ENCODE data around the gene SEPTIN11.

The SEPTIN11 gene

DNA sequence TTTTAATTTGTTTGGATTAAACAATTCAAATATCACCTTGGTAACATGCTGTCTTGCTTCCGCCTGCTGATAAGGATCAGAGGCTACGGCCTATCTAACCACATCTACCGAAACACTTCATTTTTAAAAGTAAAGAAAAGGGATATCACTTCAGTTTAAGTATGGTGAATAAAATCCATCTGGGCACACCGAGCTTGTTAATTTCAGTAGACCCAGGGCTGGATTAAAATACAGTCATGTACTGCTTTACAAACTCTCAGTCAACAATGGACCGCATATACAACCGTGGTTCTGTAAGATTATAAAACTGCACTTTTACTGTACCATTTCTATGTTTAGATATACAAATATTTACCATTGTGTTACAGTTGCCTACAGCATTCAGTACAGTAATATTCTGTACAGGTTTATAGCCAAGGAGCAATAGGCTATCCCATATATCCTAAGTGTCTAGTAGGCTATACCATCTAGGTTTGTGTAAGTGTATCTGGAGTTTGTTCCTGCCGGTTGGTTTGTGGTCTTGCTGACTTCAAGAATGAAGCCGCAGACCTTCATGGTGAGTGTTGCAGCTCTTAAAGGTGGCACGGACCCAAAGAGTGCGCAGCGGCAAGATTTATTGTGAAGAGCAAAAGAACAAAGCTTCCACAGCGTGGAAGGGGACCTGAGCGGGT is 40.0 kb downstream of the SEPTIN11 start:
- H3K4me3 ChIP-seq (ENCODE audit: low read depth, low read length): no peak overlapping the region
- H3K27me3 ChIP-seq (replicated peaks): no peaks in the 10 kb centered on the region
- no peak for DNase-seq
- H3K27ac ChIP-seq: peak overlapping the region; percentile 14
- H3K36me3 ChIP-seq (replicated peaks): no peaks in the 10 kb centered on the region
- TF ChIP-seq, protein P1, sequence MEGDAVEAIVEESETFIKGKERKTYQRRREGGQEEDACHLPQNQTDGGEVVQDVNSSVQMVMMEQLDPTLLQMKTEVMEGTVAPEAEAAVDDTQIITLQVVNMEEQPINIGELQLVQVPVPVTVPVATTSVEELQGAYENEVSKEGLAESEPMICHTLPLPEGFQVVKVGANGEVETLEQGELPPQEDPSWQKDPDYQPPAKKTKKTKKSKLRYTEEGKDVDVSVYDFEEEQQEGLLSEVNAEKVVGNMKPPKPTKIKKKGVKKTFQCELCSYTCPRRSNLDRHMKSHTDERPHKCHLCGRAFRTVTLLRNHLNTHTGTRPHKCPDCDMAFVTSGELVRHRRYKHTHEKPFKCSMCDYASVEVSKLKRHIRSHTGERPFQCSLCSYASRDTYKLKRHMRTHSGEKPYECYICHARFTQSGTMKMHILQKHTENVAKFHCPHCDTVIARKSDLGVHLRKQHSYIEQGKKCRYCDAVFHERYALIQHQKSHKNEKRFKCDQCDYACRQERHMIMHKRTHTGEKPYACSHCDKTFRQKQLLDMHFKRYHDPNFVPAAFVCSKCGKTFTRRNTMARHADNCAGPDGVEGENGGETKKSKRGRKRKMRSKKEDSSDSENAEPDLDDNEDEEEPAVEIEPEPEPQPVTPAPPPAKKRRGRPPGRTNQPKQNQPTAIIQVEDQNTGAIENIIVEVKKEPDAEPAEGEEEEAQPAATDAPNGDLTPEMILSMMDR (IDR thresholded peaks at IDR 0.05; ENCODE audit: low read depth, low read length, missing control alignments): no peak
- in situ Hi-C loops (cut with HindIII; ENCODE audit: low pct_ligation_motif_present, low sequenced_read_pairs): no loop called here

DNA sequence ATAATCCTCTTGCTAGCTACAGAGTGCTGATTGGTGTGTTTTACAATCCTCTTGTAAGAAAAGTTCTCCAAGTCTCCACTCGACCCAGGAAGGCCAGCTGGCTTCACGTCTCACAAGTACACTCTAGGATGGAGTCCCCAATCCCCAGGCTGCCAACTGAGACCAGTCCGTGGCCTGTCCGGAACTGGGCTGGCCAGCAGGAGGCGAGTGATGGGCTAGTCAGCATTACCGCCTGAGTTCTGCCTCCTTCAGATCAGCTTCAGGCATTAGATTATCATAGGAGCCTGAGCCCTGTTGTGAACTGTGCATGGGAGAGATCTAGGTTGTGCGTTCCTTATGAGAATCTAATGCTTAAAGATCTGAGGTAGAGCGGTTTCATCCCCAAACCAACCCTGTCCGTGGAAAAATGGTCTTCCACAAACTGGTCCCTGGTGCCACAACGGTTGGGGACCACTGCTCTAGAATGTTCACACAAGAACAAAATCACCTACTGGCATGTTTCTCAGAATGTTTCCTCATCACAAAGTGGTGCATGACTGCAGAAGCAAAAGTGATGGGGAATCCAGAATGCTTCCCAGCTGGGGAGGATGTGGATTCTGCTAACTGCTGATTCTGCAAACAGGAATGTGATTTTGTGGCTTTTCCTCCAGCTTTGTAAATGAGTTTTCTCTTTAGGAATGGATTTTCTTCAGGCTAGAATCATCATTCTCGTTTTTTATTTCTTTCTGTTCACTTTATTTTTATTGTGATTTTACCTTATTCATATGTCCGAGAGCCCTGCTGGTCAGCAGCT is 40.9 kb downstream of the SEPTIN11 start:
- H3K27me3 ChIP-seq (replicated peaks): no peaks in the 10 kb centered on the region
- TF ChIP-seq, protein P1 (IDR thresholded peaks at IDR 0.05; ENCODE audit: low read depth, low read length, missing control alignments): peak; percentile 32
- peak overlapping the region; percentile 82 for H3K27ac ChIP-seq

DNA sequence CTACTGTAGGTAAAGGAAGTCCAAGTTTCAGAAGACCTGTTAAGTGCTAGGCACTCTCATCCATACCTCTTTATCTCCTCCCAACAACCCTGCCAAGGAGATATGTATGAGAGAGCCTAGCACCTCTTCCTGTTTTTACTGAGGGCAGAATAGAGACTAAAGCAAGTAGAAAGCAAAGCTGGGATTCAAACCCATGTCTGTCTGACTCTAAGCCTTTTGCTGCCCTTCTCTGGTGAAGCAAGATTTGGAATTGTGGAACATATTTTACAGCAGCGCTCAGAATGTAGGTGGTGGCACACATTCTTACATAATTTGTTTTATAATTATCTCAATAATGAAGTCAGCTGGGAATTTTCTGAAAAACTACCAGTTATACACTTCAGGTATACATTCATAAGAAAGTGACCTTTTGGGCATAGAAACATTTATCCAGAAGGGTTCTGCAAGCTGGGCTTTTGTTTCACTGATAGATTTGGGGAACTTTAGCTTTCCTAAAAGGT is 41.7 kb downstream of the SEPTIN11 start:
- DNase-seq: no peak
- H3K27me3 ChIP-seq (replicated peaks): no peaks in the 10 kb centered on the region
- H3K4me3 ChIP-seq (ENCODE audit: low read depth, low read length): no peak overlapping the region
- in situ Hi-C loops (cut with HindIII; ENCODE audit: low pct_ligation_motif_present, low sequenced_read_pairs): no loop called here
- peak overlapping the region; percentile 82 for H3K27ac ChIP-seq
- H3K36me3 ChIP-seq (replicated peaks): peaks cover 2% of the 10 kb centered on the region
- TF ChIP-seq, protein P1 (IDR thresholded peaks at IDR 0.05; ENCODE audit: low read depth, low read length, missing control alignments): no peak

More for the DNA sequence above, 40.9 kb downstream of the SEPTIN11 start:
- no peaks in the 10 kb centered on the region for H3K36me3 ChIP-seq (replicated peaks)
- peak; percentile 82 for DNase-seq
- H3K4me3 ChIP-seq (ENCODE audit: low read depth, low read length): no peak overlapping the region
- in situ Hi-C loops (cut with HindIII; ENCODE audit: low pct_ligation_motif_present, low sequenced_read_pairs): no loop called here

DNA sequence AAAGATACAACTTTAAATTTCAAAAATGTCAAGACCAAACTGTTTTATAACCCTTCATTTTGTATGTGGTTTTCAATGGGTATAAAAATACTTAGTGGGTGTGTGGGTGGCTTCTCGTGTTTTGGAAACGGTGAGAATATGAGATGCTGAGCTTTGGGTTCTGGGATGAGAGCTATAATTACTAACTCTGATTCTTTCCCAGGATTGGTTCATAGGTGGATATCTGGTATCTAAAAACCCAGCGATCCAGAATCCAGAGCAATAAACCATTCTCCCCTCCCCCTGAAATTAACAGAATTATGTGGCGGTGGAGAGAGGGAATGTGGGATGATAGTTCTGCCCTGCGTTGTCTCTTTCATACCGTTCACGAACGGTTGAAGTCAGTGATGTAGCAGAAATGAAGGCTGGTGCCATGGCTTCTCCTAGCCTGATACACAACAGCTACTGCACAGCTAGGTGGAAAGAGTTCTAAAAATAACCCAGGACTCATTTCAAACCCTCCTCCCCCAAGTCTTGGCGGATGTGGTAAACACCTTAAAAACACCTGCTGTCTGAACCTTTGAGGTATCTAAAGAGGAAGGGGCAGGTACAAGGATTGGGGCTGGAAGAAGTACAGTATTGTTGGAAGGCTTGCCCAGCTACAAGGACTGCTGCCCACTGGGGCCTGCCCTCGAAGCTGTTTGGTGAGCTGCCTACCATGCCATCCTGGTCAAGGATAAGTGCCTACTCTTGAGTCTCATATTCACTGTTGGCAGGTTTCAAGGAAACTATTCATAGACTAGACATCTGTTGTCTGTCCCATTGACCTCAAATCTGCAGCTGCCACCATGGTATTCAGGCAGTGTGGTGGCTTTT is 44.5 kb downstream of the SEPTIN11 start:
- Histone ChIP-seq H3K36me3 (replicated peaks) (peaks cover 23% of the 10 kb centered on the region), H3K4me3 (ENCODE audit: low read depth, low read length) (no peak overlapping the region), H3K27me3 (replicated peaks) (no peaks in the 10 kb centered on the region), H3K27ac (no peak overlapping the region)
- DNase-seq: no peak
- TF ChIP-seq, protein P1 (IDR thresholded peaks at IDR 0.05; ENCODE audit: low read depth, low read length, missing control alignments): no peak
- in situ Hi-C loops (cut with HindIII; ENCODE audit: low pct_ligation_motif_present, low sequenced_read_pairs): no loop called here

DNA sequence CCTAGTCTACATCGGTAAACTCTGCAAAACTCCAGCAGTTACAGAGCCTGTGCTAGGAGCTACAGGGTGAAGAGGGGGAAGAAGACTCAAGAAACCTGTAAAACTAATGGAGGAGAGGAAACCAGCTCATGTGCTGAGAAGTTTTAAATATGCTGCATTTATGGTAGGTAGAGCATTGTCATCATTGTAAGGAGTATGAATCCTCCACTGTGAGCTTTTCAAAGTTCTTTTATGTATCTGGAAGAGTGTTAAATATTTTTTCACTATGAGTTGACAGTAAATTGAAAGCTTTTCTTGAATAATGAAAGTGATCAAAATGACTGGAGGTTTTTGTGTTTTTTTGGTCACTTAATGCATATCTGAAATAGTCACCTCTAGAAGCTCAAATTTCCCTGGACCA is 46.2 kb downstream of the SEPTIN11 start:
- Histone ChIP-seq H3K27me3 (replicated peaks) (no peaks in the 10 kb centered on the region), H3K4me3 (ENCODE audit: low read depth, low read length) (no peak overlapping the region), H3K36me3 (replicated peaks) (peaks cover 39% of the 10 kb centered on the region), H3K27ac (no peak overlapping the region)
- in situ Hi-C loops (cut with HindIII; ENCODE audit: low pct_ligation_motif_present, low sequenced_read_pairs): no loop called here
- TF ChIP-seq, protein P1 (IDR thresholded peaks at IDR 0.05; ENCODE audit: low read depth, low read length, missing control alignments): no peak
- no peak for DNase-seq

Measured in brain microvascular endothelial cell (primary cell).